ENCODE measurements around the gene LPP.
"Not testable (repeated sequence)": the region's sequence is repeated elsewhere in the genome, so short reads cannot be mapped to it uniquely, and the experiment has no call there.

The LPP gene

DNA sequence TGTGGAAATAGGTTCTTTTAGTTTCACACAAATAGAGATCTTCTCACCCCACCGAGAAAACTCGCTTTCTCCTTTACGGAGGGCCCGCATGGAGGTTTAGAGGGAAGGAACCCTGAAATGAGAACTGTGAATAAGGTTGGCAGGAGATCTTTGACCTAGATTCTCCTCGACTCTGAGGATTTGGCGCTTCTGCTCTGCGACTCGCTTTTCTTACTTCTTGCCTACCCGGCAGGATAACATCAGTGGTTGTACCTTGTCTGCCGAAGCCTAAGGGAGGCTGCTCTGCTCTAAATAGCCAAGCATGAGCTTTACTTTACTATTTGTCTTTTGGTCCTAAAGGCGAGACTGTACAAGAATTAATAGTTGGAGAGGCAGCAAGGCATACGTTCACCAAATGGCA is 544.5 kb downstream of the LPP start:
- no peak for DNase-seq

DNA sequence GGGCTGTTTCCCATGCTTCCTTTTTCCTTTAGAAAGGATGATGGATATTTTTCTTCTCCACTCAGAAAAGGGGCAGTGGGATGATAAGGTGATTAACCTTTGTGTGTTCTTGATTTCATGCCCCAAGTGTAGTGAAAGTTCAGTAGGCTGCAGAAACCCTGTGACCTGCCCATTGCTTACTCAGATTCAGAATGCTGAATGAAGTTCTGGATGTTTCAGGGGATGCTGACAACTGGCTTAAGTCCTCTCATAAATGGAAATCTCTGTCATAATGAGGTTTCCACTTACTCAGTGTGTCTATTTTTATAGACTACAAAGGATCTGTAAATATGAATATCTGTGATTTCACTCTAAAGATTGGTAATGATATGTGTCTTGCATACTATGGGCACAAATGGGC is 546.5 kb downstream of the LPP start:
- no peak for DNase-seq

DNA sequence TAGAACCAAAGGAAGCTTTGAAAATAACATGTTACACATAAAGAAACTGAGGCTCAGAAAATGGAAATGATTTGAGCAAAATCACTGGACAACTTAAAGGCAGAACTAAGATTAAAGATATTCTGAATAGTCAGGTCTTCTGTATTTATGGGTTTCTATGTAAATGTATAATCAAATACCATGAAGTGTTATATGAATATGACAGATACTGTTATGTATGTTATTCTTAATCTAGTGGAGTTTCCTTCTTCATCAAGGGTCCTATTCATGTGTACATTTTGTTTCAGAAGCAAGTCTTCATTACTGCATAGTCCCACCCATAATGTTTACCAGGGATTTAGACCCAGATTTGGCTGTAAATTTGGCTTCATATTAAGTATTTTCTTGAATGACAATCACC is 547.0 kb downstream of the LPP start:
- DNase-seq: no peak

DNA sequence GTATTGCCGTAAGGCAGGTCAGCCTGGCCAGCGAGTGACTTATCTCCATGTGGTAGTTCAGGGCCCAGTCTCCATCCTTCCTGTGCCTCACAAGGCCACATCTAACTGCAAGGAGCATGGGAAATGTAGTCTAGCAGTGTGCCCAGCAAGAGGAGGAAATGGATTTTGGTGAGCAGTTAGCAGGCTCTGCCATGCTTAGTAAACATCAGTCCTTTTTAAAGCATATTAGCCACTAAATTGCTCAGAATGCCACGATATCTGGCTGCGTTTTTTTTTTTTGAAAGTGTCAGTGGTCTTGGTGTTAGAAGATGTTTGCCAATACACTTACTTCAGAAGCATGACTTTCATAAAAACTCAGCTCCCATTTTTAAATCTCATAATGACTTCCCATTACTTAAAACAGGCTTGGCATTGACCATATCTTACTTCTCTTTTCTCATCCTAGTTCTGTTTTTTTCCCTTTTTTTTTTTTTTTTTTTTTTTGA is 547.6 kb downstream of the LPP start:
- DNase-seq: no peak

DNA sequence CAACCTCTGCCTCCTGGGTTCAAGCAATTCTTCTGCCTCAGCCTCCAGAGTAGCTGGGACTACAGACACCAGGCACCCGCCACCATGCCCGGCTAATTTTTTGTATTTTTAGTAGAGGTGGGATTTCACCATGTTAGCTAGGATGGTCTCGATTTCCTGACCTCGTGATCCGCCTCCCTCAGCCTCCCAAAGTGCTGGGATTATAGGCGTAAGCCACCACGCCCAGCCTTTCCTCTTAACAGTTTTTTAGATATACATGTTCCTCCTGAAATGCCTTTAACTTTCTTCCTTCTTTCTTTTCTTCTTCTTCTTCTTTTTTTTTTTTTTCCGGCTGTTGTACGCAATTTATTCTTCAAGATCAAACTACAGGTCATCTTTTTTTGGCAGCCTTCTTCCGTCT is 548.1 kb downstream of the LPP start:
- not testable (repeated sequence) for DNase-seq

DNA sequence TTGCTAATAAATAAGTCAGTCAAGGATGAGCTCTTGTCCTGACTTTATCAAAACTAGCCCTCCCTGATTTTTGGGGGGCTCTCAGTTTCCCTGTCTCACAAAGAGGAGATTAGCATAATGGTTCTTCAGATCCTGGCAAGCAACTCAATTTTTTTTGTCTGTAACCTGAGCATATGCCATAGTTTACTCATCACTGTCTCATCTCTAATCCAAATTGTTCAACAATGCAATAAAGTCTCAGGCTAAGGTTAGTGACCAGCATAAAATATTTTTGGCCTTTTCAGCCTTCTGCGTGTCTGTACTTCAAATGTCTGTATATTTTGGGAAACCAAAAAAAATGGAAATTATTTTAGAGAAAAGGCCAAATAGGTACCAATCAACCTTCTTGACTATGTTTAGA is 552.2 kb downstream of the LPP start:
- no peak for DNase-seq

DNA sequence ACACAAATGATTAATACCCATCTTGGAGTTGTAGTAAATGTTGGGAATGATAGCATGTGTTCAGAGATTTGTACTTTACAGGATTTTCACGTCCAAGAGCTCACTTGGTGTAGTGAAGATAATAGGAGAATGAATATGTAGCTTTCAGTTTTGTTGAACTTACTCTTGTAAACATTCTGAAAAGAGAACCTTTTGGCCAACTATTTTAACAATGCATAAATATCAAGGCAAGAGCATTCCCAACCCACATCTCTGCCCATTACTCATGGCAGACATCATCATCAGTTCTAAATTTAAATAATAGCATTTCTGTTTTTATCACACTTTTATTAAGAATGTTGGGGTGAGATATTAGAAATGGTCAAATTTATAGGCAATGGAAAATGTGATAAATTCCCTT is 552.6 kb downstream of the LPP start:
- DNase-seq: no peak

DNA sequence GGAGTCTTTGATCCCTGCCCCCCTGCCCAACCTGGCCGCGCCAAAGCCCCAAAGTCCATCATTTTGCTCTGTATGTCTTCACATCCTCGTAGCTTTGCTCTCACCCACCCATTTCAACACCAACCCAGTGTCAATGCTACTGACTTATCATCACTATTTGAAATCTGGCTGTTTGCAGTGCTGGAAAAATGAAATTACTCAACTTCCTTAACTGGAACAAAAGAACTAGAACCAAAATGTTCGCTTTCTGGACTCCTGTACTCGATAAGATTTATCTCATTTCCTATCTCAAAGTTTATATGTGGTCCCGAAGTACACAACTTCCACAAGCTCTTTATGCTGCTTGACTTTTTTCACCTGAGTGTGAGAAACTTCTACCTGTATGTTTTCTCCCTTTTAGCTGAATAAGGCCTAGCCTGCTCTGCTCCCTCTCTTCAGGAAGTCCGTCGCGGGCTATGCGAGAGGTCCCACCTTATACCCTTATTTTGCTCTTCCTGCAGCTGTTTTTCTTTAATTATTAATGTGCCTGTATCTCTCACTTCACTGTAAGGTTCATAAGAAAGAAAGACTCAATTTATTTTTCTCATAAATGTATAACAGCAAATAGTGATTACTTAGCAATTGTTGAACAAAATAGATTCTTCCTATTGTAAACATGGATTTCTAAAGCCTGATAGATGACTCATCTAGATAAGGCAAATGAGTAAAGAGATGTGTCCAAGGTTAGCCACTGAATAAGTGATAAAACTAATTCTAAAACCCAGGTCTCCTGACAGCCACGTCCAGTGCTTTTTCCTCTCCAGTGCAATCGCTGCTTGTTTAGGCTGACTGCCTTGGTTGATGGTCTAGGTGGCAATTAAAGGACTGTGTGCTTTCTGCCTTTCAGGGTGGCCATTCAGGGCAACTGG is 553.7 kb downstream of the LPP start:
- no peak for DNase-seq

DNA sequence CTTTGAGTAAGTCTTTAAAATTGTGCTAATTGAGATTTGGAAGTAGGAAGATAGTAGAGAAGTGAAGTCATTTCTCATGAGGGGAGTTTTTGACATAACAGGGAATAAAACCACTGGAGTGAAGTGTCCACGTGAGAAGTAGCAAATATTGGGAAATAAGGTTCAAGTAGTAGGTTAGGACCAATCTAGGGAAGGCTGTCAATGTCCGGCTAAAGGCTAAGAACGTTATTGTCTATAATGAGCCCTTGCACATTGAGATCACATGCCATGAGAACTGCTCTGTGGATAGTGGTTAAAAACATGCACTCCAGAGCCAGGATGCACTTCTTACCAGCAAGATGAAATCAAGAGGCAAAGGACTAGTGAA is 557.9 kb downstream of the LPP start:
- DNase-seq: no peak

DNA sequence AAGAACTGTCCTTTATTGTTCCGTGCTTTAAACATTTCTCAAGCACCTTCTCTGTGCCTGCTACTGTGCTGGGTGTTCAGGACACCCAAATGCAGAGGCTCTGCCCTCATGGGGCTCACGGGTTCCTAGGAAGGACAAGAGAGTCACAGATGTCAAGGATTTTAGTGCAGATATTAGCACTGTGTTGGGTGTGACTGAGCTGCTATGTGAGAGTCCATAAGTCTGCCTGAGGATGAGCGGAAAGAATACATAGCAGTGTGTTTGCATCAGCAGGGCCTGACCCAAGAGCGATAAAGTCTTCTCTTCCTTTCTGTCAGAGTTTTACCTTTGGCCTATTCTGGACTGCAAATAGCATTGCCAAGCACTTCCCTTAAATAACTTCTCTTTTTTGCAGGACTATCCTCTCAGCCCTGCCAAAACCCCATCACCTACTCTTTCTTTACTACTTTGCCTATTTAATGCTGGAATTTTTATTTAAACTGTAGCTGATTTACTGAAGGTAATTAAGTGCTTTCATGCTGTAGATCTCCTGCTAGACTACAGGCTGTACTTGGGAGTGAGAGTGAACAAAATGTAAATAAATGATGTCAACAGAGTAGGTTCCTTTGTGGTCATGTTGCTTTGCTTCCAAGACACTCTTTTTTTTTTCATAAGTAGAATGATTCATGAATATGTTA is 558.4 kb downstream of the LPP start:
- no peak for DNase-seq

DNA sequence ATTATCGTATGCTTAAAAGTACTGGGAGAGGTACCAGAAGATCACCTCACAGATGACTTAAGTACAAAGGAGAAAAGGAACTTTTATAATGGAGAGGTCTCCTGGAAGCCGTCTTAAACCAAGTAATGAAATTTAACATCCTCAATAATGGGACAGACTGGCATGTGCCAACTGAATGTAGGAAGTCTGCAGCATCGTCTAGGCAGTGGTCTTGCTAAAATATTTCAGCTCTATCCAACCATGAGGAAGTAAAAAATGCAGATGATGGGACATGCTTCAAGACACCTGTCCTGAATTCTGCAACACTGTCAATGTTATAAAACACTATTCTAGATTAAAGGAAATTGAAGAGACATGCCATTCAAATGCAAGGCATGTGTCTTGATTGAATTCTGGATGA is 559.0 kb downstream of the LPP start:
- DNase-seq: no peak

DNA sequence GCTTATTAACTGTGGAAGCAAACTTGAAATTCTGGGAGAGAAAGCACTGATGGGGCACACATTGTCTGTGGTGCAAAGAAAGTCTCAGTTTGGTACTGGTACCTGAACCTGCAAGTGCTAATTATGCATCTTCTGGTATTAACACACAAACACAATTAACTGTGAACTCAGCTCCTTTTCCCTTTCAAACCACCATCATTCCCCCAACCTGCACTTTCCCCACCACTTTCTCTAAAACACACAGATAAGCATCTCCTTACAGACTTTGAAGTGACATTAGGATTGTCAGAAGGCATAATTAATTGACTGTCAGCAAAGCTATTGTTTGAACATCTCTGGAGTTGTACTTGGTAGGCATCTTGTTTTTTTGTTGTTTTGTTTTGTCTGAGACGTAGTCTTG is 565.6 kb downstream of the LPP start:
- DNase-seq: no peak

DNA sequence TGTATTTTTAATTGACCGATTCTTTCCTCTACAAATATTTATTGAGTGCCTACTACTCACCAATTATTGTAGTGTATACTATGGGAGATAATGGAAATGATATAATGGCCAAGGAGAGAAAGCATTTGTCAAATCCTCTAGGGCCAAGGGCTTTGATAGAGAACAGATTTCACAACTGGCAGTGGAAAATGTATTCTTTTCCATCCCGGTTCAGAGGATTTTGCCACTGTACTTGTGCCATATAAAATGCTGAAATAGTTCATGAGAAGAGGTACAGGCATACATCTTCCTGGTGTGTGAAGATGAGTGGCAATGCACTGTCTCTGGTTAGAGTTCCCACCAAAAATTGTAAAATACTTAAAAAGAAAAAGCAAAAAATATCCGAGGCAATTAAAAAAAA is 566.3 kb downstream of the LPP start:
- DNase-seq: no peak

DNA sequence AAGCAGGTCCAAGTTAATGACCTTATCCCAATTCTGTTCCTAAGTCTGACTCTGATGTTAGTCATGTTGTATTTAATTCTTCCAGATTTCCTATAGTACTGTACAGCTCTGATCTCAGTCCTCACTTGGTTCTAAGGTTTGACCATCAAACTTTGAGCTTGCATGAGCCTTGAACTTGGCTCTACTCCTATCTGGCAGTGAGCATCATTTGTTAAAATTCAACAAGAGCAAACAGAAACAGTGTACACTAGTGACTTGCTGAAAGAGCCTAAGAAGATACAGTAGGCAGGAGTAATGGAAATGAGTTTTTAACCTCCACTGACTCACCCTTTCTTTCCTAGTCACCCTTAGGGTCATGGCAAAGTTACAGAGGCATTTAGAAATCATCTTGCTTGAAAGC is 566.7 kb downstream of the LPP start:
- DNase-seq: no peak

DNA sequence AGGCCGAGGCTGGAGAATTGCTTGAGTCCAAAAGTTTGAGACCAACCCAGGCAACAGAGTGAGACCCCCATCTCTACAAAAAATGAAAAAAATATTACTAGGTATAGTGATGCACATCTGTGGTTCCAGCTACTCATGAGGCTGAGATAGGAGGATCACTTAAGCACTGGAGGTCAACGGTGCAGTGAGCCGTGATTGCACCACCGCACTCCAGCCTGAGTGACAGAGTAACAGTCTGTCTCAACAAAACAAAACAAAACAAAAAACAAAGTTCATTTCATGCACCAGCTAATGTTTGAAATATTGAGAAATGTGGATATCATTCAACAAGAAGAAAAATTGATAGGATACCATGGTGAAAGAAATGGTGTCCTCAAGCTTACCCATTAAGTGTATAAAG is 567.4 kb downstream of the LPP start:
- no peak for DNase-seq

DNA sequence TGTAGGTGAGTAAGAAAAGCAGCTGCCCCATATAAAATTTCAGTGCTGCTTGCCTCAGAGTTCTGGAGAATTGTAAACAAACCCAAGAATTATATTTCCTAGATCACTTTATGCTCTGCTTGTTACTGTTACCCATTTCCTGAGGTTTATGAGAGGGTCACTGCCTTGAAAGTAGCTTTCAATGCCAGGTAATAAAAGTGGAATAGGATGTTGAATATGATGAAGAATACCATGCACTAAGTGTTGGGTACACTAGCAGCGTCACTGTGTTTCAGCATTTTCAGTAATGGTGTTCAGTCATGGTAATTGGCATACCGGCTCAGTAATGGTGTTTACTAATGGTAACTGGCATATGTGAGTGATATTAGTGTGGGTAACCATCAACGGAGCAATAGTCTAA is 568.0 kb downstream of the LPP start:
- no peak for DNase-seq

DNA sequence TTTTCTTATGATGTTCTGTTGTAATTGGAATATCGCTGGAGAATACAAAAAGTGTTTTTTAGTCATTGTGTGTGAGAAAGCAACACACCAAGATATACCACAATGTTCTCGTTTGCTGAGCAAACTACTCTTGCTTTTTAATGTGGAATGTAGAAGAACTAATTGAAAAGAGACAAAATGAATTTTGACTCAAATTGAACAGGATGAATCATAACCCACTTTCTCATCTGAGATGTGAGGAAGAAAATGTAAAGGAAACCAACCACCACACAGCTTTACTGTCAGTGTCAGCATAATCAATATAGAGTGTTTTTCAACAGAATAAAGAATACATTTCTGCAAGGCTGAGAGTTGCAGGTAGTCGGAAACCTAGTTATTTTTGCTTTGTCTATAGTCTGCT is 569.0 kb downstream of the LPP start:
- DNase-seq: no peak

DNA sequence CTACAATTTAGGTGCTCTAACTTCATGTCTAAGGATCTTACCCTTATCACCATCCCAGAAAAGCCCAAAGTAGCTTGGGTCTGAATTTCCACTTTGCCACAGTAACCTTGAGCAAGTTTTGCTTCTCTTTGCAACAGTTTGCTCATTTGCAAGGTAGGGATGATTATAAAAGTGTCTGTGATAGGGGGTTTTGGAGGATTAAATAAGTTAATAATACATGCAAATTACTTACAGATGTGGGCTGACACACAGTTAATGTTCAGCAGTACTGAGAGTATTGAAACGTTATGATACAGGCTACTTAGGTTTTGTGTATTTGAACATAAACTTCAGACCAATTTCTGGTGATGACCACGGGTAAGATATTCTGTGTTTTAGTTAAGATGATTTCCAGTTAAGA is 573.1 kb downstream of the LPP start:
- DNase-seq: no peak

DNA sequence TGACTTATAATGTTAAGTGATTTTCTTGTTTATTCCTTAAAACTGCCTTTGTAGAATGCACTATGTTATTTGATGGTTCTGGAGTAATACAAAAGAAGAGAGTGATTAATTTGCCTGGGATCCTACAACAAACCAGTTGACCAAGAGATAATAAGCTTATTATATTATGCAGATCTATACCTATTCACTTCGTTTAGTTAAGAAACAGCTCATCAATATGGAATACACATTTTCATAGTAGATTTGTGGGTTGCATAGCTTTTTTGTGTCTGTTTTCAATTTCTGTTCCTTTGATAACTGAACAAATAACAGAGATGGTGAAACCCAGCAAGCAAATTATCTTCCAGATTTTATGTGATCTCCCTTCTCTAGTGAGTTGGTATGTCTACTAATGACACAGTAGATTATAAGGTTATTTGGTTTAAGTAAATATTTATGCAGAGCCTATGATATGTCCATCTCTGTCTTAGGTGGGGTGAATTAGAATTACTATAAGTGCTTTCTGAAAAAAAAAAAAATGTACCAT is 574.5 kb downstream of the LPP start:
- DNase-seq: no peak

DNA sequence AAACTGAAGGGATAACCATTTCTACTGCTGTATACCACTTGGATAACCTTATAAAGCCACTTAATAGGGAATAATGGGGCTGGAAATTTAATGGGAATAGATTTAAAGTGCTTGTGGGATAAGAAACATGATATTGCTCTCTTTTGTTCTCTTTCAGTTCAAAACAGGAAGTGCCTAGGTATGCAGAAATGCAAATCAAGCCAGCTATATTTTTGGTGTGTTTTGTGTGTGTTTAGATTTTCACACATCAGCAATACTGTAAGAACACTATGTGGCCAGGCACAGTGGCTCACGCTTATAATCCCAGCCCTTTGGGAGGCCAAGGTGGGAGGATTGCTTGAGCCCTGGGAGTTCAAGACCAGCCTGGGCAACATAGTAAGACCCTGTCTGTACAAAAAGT is 575.5 kb downstream of the LPP start:
- DNase-seq: no peak

DNA sequence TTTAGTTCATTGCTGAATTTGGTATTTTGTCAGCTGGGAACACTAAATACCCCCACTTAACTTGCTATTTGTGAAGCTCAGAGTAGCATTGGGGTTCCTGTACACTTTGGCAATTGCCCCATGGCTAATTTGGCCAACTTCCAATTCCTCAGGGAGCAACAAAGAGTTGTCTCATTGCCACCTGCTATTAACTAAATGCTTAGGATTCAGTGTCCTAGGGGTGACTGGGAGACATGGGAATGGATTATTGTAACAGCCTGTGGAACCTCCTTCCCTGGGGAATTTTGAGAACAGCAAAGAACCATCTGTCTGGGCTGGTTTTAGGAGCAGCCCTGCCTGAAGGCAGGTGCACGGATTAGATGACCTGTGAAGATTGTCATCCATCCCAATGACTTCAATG is 580.4 kb downstream of the LPP start:
- peak; percentile 26 for DNase-seq

DNA sequence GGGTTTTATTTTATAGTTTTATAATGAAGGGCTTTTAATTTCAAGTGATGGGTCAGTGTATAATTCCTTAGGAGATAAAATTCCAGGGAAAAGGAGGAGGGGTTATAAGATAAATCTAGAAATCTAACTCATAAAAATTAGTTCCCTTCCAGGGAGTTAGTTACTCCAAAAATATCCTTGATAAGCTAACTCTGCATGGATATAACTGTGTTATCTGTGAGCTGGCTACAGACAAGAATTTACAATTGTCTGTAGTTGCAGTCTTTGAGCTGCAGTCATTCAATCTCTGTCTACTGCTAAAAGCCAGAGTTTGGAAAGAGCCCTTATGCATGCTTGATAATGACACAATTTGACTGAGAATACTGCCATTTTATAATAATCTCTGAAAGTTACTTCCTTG is 585.6 kb downstream of the LPP start:
- no peak for DNase-seq

DNA sequence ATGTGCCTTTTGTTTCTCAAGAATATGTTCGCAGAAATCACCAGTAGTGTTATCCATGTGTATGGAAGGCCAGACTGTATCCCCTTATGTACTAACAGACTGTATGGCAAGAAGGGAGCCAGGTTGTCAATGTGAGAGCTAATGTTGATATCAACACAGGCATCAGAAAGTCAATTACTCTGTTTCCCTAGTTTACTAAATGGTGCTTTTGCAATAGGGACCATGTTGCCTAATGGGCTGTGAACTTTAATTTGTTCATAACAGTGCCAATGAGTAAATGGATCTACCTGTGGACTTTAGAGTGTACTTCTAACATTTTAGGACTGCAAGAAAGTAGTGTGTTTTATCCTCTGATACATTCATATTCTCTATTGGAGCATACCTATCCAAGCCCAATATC is 586.1 kb downstream of the LPP start:
- DNase-seq: no peak
